Esophagus muscularis mucosa (tissue), 4 donors: ENCODE results near the gene DPF3. TPM values are rescaled to one million over a fixed set of nuclear protein-coding genes. Genes with fewer than 3 reads are reported as not detected.
A peak's percentile ranks its signal among the peaks of the same experiment; 100 is the strongest.

Source experiments
- DNase-seq: peaks from one replicate; pipeline ENCODE4 v3.0.0-alpha.2; 2017; ENCODE audit errors: extremely low spot score
- H3K27ac ChIP-seq, 4 donors: fragments of 200-600 bp; sonication (generic); replicated peaks in 1 of 4; 1 replicate in 3 of 4; 2 replicates in 1 of 4; pipeline ENCODE4 v1.5.1; 2016 to 2019; ENCODE audit warnings: mild to moderate bottlenecking in 1 of 4
- H3K27me3 ChIP-seq, 4 donors: fragments of 200-600 bp; sonication (generic); one replicate each; pipeline versions ENCODE4 v1.5.1 to v1.6.0; 2016 to 2019
- H3K36me3 ChIP-seq, 4 donors: fragments of 200-600 bp; sonication (generic); one replicate each; pipeline ENCODE4 v1.5.1; 2016 to 2019
- H3K4me1 ChIP-seq, 4 donors: fragments of 200-600 bp; sonication (generic); one replicate each; pipeline ENCODE4 v1.5.1; 2016 to 2019
- H3K4me3 ChIP-seq, 4 donors: fragments of 200-600 bp; sonication (generic); 1 replicate in 2 of 4; 2 replicates in 2 of 4; pipeline ENCODE4 v1.5.1; 2016 to 2019; ENCODE audit warnings: mild to moderate bottlenecking in 4 of 4, moderate library complexity in 1 of 4
- H3K9me3 ChIP-seq, 4 donors: fragments of 200-600 bp; sonication (generic); 1 replicate in 3 of 4; 2 replicates in 1 of 4; pipeline ENCODE4 v1.5.1; 2016 to 2019
- CTCF ChIP-seq, 3 experiments: fragments of 200-600 bp in 2 of 3; fragments of 450-650 bp in 1 of 3; sonication (generic) in 2 of 3; IDR thresholded peaks; one replicate each; pipeline ENCODE4 v1.5.1; 2017 to 2019; ENCODE audit warnings: antibody characterized with exemption in 3 of 3, mild to moderate bottlenecking in 2 of 3, moderate library complexity in 1 of 3
- EP300 ChIP-seq: sonication (generic); formaldehyde crosslinking; IDR thresholded peaks from one replicate; pipeline ENCODE4 v1.6.1; 2017; ENCODE audit warnings: antibody characterized with exemption
- POLR2A ChIP-seq: fragments of 450-650 bp; IDR thresholded peaks from one replicate; pipeline ENCODE4 v1.6.1; 2017; ENCODE audit warnings: antibody characterized with exemption, moderate library complexity, mild to moderate bottlenecking, low read depth
- POLR2AphosphoS5 ChIP-seq, 2 donors: sonication (generic); formaldehyde crosslinking; IDR thresholded peaks; one replicate each; pipeline ENCODE4 v1.6.1; 2017; ENCODE audit warnings: antibody characterized with exemption in 2 of 2
- WGBS: methylation state at CpG from one replicate; pipeline ENCODE4 v1.1.5; 2018; 5-methylcytosine and 5-hydroxymethylcytosine counted together
- intact Hi-C: fragments of 100-400 bp; cut with DNase I; formaldehyde crosslinking; loops from one replicate; pipeline ENCODE4 v1.15.1; 2023
- total RNA-seq, 4 donors: library from RNA; depleted of rRNA; stranded (reverse); fragments of >200 nt; gene quantifications; one replicate each; pipeline versions ENCODE4 v1.1.0 to v1.2.1, GENCODE V29; 2016

DPF3 gene
- total RNA-seq, 4 donors from 2014 or later: 0.78 to 2.5 (median 1.7) TPM

- Histone ChIP-seq H3K4me1 (peaks cover 21 to 41% (median 32%) of the 10 kb centered on the region in 4 donors), H3K27me3 (peaks cover 0 to 47% (median 6%) of the 10 kb centered on the region in 4 donors), H3K4me3 (peak overlapping the region; percentile 77 to 85 (median 83)), H3K9me3 (no peaks in the 10 kb centered on the region), H3K36me3 (no peaks in the 10 kb centered on the region), H3K27ac (peak overlapping the region in 3 of 4 donors; percentile 66 to 76 (median 73))
- WGBS: under 1% methylated on average over 31 of the region's 47 CpGs
- TF ChIP-seq CTCF (IDR thresholded peaks at IDR 0.05): no peak
- TF ChIP-seq POLR2A: no peak
- TF ChIP-seq EP300: no peak
- TF ChIP-seq POLR2AphosphoS5 (IDR thresholded peaks at IDR 0.05): no peak
- intact Hi-C loops: loop anchor here (10.0 kb wide), 1 partner anchor 177 kb away; no protein-coding TSS in a partner anchor
- DNase-seq: no peak
Measured at GRCh38 chr14:72892103-72892878, 1.6 kb downstream of the DPF3 start.

- Histone ChIP-seq H3K27me3 (peaks cover 0 to 43% (median 6%) of the 10 kb centered on the region in 4 donors), H3K9me3 (no peaks in the 10 kb centered on the region), H3K4me1 (peaks cover 21 to 41% (median 32%) of the 10 kb centered on the region in 4 donors), H3K27ac (peak overlapping the region in 1 of 4 donors; percentile 73), H3K4me3 (peak overlapping the region; percentile 77 to 85 (median 83)), H3K36me3 (no peaks in the 10 kb centered on the region)
- no peak for TF ChIP-seq POLR2AphosphoS5 (IDR thresholded peaks at IDR 0.05)
- no peak for TF ChIP-seq EP300
- no peak for TF ChIP-seq CTCF (IDR thresholded peaks at IDR 0.05)
- no peak for TF ChIP-seq POLR2A
- DNase-seq: no peak
- intact Hi-C loops: loop anchor here (10.0 kb wide), 1 partner anchor 177 kb away; no protein-coding TSS in a partner anchor
- 5% methylated on average over 14 of the region's 14 CpGs for WGBS
Measured at GRCh38 chr14:72891666-72892102, 2.2 kb downstream of the DPF3 start.

- 73% methylated on average over 5 of the region's 5 CpGs for WGBS
- TF ChIP-seq POLR2A (no peak), POLR2AphosphoS5 (IDR thresholded peaks at IDR 0.05) (no peak), CTCF (IDR thresholded peaks at IDR 0.05) (no peak), EP300 (no peak)
- H3K4me3 ChIP-seq: no peak overlapping the region
- DNase-seq: no peak
- H3K9me3 ChIP-seq: no peaks in the 10 kb centered on the region
- H3K4me1 ChIP-seq: peaks cover 9 to 29% (median 22%) of the 10 kb centered on the region in 4 donors
- peaks cover 0 to 38% (median 6%) of the 10 kb centered on the region in 4 donors for H3K27me3 ChIP-seq
- intact Hi-C loops: no loop called here
- no peak overlapping the region for H3K27ac ChIP-seq
- no peaks in the 10 kb centered on the region for H3K36me3 ChIP-seq
Measured at GRCh38 chr14:72889366-72889765, 4.5 kb downstream of the DPF3 start.

GRCh38 chr14:72888636-72889201 lies 5.2 kb downstream of the DPF3 start:
- Histone ChIP-seq H3K36me3 (no peaks in the 10 kb centered on the region), H3K27me3 (peaks cover 0 to 38% (median 6%) of the 10 kb centered on the region in 4 donors), H3K9me3 (no peaks in the 10 kb centered on the region), H3K4me3 (no peak overlapping the region), H3K4me1 (peaks cover 9 to 27% (median 20%) of the 10 kb centered on the region in 4 donors), H3K27ac (no peak overlapping the region)
- intact Hi-C loops: no loop called here
- whole genome bisulfite sequencing: 97% methylated on average over 2 of the region's 2 CpGs
- DNase-seq: no peak
- TF ChIP-seq POLR2AphosphoS5 (IDR thresholded peaks at IDR 0.05): no peak
- no peak for TF ChIP-seq POLR2A
- TF ChIP-seq CTCF (IDR thresholded peaks at IDR 0.05): no peak
- no peak for TF ChIP-seq EP300
